ENCODE data around the gene IMMP2L. TPM values are rescaled to one million over a fixed set of nuclear protein-coding genes. Genes with fewer than 3 reads are reported as not detected.

IMMP2L gene
- total RNA-seq, 1 experiment from 2014 or later = 13.6 TPM

GRCh38 chr7:110974441-110974840 lies 587.9 kb downstream of the IMMP2L start:
- TF ChIP-seq ATF6 (CRISPR knock-in tag; IDR thresholded peaks at IDR 0.05) (no peak), EMX1 (CRISPR knock-in tag; IDR thresholded peaks at IDR 0.05) (no peak), ZNF396 (CRISPR knock-in tag; IDR thresholded peaks at IDR 0.05; ENCODE audit: borderline replicate concordance) (no peak), ETV6 (CRISPR knock-in tag; IDR thresholded peaks at IDR 0.05) (no peak), E2F1 (CRISPR knock-in tag; IDR thresholded peaks at IDR 0.05) (no peak), OVOL2 (CRISPR knock-in tag; IDR thresholded peaks at IDR 0.05; ENCODE audit: borderline replicate concordance) (no peak), RELA (CRISPR knock-in tag; IDR thresholded peaks at IDR 0.05; ENCODE audit: borderline replicate concordance) (no peak), ELF4 (CRISPR knock-in tag; IDR thresholded peaks at IDR 0.05; ENCODE audit: low read depth) (no peak)
- Mint-ChIP-seq H3K36me3 (no peaks in the 10 kb centered on the region), H3K4me3 (no peak overlapping the region), H3K27ac (no peak overlapping the region), H3K27me3 (ENCODE audit: low read depth) (no peaks in the 10 kb centered on the region), H3K4me1 (peaks cover 11% of the 10 kb centered on the region), H3K9me3 (no peaks in the 10 kb centered on the region)
- no peak for DNase-seq (ENCODE audit: low spot score)
- no peak for ATAC-seq
- POLR2A ChIA-PET = no interaction called here
- CTCF ChIA-PET = no interaction called here

- peaks cover 11% of the 10 kb centered on the region for H3K4me1 Mint-ChIP-seq
- CTCF ChIA-PET = no interaction called here
- H3K27ac Mint-ChIP-seq = no peak overlapping the region
- no peaks in the 10 kb centered on the region for H3K27me3 Mint-ChIP-seq (ENCODE audit: low read depth)
- DNase-seq (ENCODE audit: low spot score) (no peak), ATAC-seq (no peak)
- no peak overlapping the region for H3K4me3 Mint-ChIP-seq
- no peaks in the 10 kb centered on the region for H3K9me3 Mint-ChIP-seq
- POLR2A ChIA-PET = no interaction called here
- no peaks in the 10 kb centered on the region for H3K36me3 Mint-ChIP-seq
- no peak for TF ChIP-seq ZBTB21 (CRISPR knock-in tag; IDR thresholded peaks at IDR 0.05; ENCODE audit: borderline replicate concordance)
- TF ChIP-seq CBFB (CRISPR knock-in tag; IDR thresholded peaks at IDR 0.05; ENCODE audit: low read depth) = no peak
- TF ChIP-seq ZNF532 (CRISPR knock-in tag; IDR thresholded peaks at IDR 0.05; ENCODE audit: borderline replicate concordance) = no peak
- no peak for TF ChIP-seq GTF2I (CRISPR knock-in tag; conservative IDR thresholded peaks at IDR 0.05)
- no peak for TF ChIP-seq OVOL2 (CRISPR knock-in tag; IDR thresholded peaks at IDR 0.05; ENCODE audit: borderline replicate concordance)
- no peak for TF ChIP-seq TCF7 (CRISPR knock-in tag; IDR thresholded peaks at IDR 0.05; ENCODE audit: low read depth)
- TF ChIP-seq E2F1 (CRISPR knock-in tag; IDR thresholded peaks at IDR 0.05) = no peak
- no peak for TF ChIP-seq ZNF317 (CRISPR knock-in tag; IDR thresholded peaks at IDR 0.05; ENCODE audit: borderline replicate concordance, low read depth)
- TF ChIP-seq ZNF121 (CRISPR knock-in tag; IDR thresholded peaks at IDR 0.05) = no peak
- no peak for TF ChIP-seq PRRX2 (CRISPR knock-in tag; IDR thresholded peaks at IDR 0.05)
- no peak for TF ChIP-seq E2F5 (CRISPR knock-in tag; IDR thresholded peaks at IDR 0.05)
- no peak for TF ChIP-seq E2F4 (CRISPR knock-in tag; IDR thresholded peaks at IDR 0.05; ENCODE audit: borderline replicate concordance, low read depth)
- no peak for TF ChIP-seq ZNF425 (CRISPR knock-in tag; conservative IDR thresholded peaks at IDR 0.05)
- no peak for TF ChIP-seq FOXP1 (CRISPR knock-in tag; IDR thresholded peaks at IDR 0.05; ENCODE audit: borderline replicate concordance)
Measured at GRCh38 chr7:110973196-110973990, 588.9 kb downstream of the IMMP2L start.

Data from WTC11 (cell line).